Fibroblast of the aortic adventitia (primary cell): Measurements from ENCODE around the gene OLFML1. TPM values are rescaled to one million over a fixed set of nuclear protein-coding genes. Genes with fewer than 3 reads are reported as not detected.

Source experiments
- DNase-seq: peaks from one replicate; pipeline ENCODE4 v3.0.0-alpha.2; 2010; ENCODE audit warnings: low read depth
- H3K4me3 ChIP-seq: 2 replicates; pipeline ENCODE4 v1.5.1; 2011; ENCODE audit warnings: low read depth, mild to moderate bottlenecking, control low read depth, low read length, moderate library complexity
- CTCF ChIP-seq: IDR thresholded peaks from 2 replicates; pipeline ENCODE4 v1.5.1; 2011; ENCODE audit warnings: mild to moderate bottlenecking, low read length, control low read depth, inconsistent platforms; ENCODE audit not compliant: insufficient read depth
- total RNA-seq: library from RNA; depleted of rRNA; stranded (reverse); fragments of >200 nt; gene quantifications from 2 replicates; pipeline ENCODE4 v1.2.3, GENCODE V29; 2012; ENCODE audit warnings: low replicate concordance

The OLFML1 gene
- total RNA-seq, 1 donor, result 27.1 TPM

GRCh38 chr11:7525424-7525823 is 40.1 kb downstream of the OLFML1 start:
- H3K4me3 ChIP-seq, result no peak overlapping the region
- no peak for TF ChIP-seq CTCF
- DNase-seq, result no peak

GRCh38 chr11:7527029-7527428 is 41.7 kb downstream of the OLFML1 start:
- H3K4me3 ChIP-seq, result no peak overlapping the region
- no peak for TF ChIP-seq CTCF
- no peak for DNase-seq

- DNase-seq, result no peak
- H3K4me3 ChIP-seq, result no peak overlapping the region
- TF ChIP-seq CTCF, result no peak
Measured at GRCh38 chr11:7528514-7529049, 43.3 kb downstream of the OLFML1 start.

- no peak for TF ChIP-seq CTCF
- DNase-seq, result no peak
- H3K4me3 ChIP-seq, result no peak overlapping the region
Measured at GRCh38 chr11:7530013-7530640, 44.8 kb downstream of the OLFML1 start.

GRCh38 chr11:7531011-7531410 is 45.7 kb downstream of the OLFML1 start:
- TF ChIP-seq CTCF, result no peak
- no peak for DNase-seq
- no peak overlapping the region for H3K4me3 ChIP-seq

- TF ChIP-seq CTCF, result no peak
- H3K4me3 ChIP-seq, result no peak overlapping the region
- DNase-seq, result no peak
Measured at GRCh38 chr11:7532405-7533145, 47.3 kb downstream of the OLFML1 start.
